Stimulated activated CD4-positive, alpha-beta T cell treated with anti-CD3 and anti-CD28 coated beads, TNF-alpha, amount 100 ng/mL, for 1 hour (primary cell): ENCODE data around the gene SYT1.

ENCODE experiments used
- DNase-seq, 3 donors: peaks; one replicate each; pipeline ENCODE4 v3.0.0-alpha.2; 2020; ENCODE audit warnings: low read depth in 3 of 3, low spot score in 1 of 3

Gene SYT1

DNA sequence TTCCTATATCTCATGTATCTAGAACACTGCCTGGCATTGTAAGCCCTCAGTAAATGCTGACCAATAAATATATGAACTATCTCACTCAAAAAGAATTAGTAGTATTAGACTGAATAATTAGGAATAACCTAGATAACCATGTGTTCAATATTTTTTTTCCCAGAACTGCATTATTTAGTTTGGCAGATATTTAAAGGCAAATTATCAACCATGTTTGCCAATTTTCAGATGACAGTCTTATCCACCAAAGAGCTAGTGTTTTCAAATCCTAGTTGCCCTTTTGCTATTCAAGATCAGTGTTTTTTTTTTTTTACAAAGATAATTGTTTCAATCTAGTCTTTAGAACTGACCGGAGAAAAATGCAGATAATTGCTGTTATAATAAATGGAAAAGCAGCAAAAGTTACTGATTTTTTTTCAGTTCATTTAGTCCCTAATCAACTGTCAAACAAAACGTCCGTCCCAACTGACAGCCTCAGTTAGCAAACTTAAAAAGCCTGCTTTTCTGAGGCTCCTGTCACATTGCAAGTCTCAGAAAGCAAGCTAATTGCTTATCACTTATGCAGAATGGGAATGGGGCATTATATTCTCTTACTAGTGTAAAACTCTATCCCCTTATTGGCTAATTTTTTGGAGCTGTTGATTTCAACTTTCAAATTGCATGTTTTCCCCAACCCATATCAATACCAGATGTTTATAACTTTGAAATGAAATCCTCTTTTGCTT lies 623.0 kb downstream of the SYT1 start:
- DNase-seq, result no peak
